ENCODE measurements around the gene SRGAP2C.
"Not testable (repeated sequence)": the region's sequence is repeated elsewhere in the genome, so short reads cannot be mapped to it uniquely, and the experiment has no call there.

Gene SRGAP2C

GRCh38 chr1:121281480-121281879 lies 96.7 kb downstream of the SRGAP2C start:
- DNase-seq = not testable (repeated sequence)

- not testable (repeated sequence) for DNase-seq
These were observed 98.9 kb downstream of the SRGAP2C start for GRCh38 chr1:121283587-121284180.

DNA sequence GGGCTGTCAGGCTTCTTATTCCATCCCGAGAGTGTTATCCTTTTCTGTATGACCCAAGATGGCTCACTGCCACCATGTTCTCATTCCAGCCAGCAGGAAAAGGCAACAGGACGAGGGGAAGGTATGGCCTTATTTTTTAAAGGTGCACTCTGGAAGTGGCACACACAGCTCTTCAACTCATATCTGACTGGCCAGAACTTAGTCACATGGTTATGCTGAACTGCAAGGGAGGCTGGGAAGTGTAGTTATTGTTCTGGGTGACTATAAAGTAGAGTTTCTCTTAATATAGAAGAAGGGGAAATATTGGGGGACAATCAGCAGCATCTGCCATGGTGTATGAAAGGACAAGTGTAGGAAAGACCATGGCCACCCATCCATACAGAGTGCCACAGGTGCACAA lies 107.8 kb downstream of the SRGAP2C start:
- not testable (repeated sequence) for DNase-seq

GRCh38 chr1:121293263-121294204 lies 108.8 kb downstream of the SRGAP2C start:
- DNase-seq = not testable (repeated sequence)

- DNase-seq = not testable (repeated sequence)
These were observed 109.4 kb downstream of the SRGAP2C start for GRCh38 chr1:121294205-121294570.

DNA sequence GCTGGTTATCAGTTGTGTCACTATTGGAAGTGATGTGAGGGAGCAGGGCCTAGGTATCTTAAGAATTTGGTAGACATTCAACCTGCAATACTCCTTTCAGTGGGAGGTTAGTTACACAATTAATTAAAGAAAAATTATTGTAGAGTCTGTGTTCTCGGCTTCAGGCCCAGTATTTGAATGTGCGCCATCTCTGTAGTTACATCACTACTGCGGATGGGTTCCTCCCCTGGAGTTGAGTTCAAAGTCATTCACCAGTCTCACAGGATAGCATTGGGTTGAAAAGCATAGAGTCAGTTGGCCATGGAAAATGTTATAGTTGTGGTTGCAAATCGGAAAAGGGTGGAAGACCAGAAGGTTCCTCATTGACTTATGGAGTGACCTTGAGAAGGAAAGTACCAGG lies 111.8 kb downstream of the SRGAP2C start:
- DNase-seq = not testable (repeated sequence)

GRCh38 chr1:121298529-121298928 lies 113.8 kb downstream of the SRGAP2C start:
- DNase-seq = not testable (repeated sequence)

GRCh38 chr1:121299514-121300149 lies 114.9 kb downstream of the SRGAP2C start:
- DNase-seq = not testable (repeated sequence)

DNA sequence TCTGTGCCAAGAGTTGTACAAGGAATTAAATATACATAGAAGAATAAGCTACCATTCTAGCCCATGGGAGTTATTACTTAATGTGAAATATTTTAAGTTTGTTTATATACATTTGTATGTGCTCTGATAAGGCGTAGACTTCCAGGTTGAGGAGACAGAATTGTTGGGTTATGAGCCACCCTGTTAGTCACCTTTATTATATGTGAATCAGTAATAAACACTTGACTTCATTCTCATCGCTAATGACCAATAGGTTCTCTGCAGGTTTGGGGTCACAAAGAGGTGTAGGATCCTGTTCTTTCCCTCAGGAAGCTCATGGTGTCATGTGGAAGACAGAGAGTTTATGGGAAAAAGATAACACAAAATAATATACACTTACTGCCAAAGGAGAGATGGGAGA lies 117.1 kb downstream of the SRGAP2C start:
- not testable (repeated sequence) for DNase-seq

GRCh38 chr1:121307759-121308158 lies 123.0 kb downstream of the SRGAP2C start:
- DNase-seq = not testable (repeated sequence)

- not testable (repeated sequence) for DNase-seq
These were observed 130.7 kb downstream of the SRGAP2C start for GRCh38 chr1:121315509-121315908.

DNA sequence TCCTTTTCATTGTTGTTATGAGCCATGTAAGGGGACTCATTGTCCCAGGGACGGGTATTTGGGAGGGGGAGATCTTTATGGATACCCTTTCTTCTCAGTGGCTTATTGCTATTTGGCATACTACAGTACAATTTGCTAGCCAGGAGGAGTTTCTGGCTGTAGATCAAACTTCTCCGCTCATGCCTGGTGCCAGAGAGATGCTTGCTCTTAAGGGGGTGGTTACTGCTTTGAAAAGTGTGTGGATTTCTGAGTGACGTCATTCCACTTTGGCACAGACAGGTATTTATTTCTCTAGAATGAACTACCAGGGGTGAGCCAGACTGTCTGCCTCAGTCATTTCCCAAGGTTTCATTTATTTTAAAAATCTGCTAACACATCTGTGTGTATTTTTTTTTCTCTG lies 131.3 kb downstream of the SRGAP2C start:
- DNase-seq = not testable (repeated sequence)

DNA sequence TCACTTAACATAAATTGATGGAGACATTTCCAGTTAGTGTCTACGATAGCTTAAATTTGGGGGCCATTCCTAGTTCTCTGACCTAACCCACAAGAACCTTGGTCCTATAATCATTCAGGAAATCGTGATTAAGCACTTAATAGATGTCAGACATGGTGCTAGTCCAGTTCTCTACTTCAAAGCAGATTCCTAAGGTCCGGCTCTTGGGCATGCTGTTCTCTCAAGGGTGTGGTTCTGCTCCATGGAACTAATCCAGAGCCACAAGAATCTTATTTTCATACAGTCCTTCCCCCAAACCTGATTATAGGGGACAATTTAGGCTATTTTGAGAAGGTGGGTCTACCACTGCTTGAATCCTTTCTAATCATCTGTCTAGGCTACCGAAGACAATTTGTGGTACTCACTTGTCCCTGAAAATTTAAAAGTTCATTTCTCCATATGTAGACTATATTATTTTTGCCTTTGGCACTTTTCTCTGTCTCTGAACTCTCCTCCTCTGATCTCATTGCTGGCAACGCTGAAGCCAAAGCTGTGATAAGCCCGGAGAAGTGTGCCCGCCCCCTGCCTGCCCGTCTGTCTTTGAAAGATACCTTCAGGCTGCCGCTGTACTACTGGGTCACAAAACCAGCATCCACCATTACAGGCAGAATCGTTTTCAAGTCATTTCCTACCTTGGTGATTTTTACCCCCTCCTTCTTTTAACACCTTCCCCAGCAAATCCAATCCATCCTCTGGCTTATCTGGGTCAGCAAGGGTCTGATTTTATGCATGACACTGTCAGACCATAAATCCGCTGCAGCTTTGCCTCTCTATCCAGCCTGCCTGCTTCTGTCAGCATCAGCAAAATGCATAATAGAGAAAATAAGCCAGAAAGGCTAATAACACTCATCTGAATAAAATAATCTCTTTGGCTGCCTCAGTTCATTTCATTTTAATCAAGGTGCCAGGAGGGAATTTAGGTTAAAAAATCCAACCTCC lies 133.0 kb downstream of the SRGAP2C start:
- not testable (repeated sequence) for DNase-seq

DNA sequence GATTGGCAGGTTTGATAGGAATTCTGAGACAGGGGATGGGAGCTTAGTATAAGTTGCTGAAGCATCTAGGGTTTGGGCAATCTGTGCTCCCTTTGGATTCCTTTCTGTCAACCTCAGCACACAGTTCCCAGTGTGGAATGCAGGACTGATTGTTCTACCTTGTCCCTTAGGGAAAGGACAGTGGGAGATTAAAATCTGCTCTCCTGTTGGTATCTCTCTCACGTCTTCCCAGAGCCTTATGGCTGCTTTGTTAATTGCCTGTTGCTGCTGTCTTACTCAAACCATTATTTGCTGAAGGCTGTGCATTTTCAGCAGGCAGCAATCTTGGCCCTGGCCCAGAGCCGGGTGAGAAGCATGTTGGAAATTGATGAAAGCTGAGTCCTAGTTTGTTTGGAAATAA lies 133.9 kb downstream of the SRGAP2C start:
- DNase-seq = not testable (repeated sequence)

DNA sequence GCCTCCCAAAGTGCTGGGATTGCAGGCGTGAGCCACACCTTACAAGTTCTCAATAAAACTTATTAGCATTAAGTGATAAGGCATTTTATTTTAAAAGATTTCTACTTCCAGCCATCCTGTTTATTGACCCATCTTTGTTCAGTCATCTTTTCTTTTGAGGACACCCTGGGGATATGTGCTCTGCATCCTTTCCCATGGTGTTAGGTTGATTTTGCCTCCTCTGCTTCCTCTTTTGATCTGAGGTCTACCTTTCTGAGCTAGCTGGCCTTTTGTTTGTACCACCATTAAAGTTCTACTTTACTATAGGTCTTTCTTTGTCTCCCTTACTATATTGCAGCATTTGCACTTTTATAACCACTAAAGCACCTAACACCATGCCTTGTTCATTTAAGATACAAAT lies 136.9 kb downstream of the SRGAP2C start:
- not testable (repeated sequence) for DNase-seq

- DNase-seq = not testable (repeated sequence)
These were observed 140.0 kb downstream of the SRGAP2C start for GRCh38 chr1:121324726-121325125.

GRCh38 chr1:121332141-121332540 lies 147.4 kb downstream of the SRGAP2C start:
- DNase-seq = not testable (repeated sequence)

DNA sequence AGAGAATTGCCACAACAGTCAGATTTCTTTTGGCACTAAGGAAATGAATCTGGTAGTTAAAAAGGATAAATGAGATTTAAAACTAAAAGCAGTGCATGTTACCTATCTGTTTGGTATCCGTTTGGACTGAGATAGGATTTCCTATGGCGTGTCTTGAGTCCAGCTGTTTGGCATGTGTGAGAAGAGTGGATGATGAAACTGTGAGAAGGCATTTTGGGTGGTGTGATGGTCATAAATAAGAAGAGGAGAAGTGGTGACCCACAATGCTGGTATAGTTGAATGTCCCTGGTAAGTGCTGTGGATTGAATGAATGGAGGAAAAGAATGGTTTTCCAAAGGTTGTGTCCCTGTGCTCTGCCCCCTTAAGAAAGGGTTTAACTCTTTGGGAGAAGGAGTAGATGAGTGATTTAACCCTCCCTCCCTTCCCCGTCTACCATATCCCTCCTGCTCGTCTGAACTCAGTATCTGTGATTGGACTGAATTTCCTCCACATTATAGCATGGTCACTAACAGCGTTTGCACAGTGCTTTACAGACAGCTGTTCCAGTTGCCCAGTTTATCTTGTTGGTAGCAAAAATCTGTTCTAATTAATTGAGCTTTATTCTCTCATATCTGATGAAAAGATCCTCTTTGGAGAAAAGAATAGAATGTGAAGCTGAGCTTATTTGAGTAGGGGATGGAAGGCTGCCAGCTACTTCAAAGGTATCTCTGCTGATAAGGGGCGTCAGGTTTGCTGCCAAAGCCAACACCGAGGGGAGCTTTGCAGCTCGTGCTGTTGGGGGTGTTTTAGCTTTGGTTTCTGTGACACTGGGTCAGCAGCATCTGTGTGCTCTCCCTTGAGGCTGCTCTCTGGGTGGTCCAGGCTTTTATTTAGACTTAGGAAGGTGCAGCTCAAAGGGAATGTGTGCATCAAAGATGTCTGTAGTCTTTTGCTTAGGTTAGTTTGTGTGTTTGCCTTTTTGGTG lies 148.1 kb downstream of the SRGAP2C start:
- DNase-seq = not testable (repeated sequence)

- not testable (repeated sequence) for DNase-seq
These were observed 153.2 kb downstream of the SRGAP2C start for GRCh38 chr1:121337958-121338357.

DNA sequence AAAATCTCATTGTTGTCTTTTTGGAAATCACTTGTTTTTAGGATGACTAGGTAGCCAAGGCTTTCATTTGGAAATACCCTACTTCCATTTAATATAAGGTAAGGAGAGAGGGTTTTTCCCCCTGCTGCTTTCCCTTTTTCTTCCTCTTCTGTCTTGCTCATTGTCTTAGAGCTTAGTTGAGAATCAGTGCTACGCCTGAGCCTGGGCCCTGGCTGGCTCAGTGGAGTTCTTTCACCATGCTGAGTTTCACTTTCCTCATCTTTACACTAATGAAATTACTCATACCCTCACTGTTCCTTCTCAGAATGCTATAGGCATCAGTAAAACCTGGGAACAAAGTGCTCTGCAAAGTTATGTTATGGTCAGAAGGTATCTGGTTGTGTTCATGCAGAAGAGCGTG lies 154.8 kb downstream of the SRGAP2C start:
- not testable (repeated sequence) for DNase-seq
